Psoas muscle (tissue), 8 donors: ENCODE data around the gene PTPRG. TPM values are rescaled to one million over a fixed set of nuclear protein-coding genes. Genes with fewer than 3 reads are reported as not detected.

Experiments used
- ATAC-seq, 4 donors: fragments of 200-7000 bp; cut with Tn5 transposase; one replicate each; pipeline ENCODE4 v1.9.1; 2020; ENCODE audit warnings: moderate library complexity in 3 of 4, mild to moderate bottlenecking in 2 of 4
- DNase-seq, 2 donors: peaks; one replicate each; pipeline ENCODE4 v3.0.0-alpha.2; 2020
- H3K27ac ChIP-seq: fragments of 200-600 bp; one replicate; pipeline ENCODE4 v1.8.0; 2022
- H3K27me3 ChIP-seq, 3 donors: fragments of 200-600 bp in 1 of 3; one replicate each; pipeline versions ENCODE4 v1.6.1 to v1.8.0; 2013 to 2022; ENCODE audit warnings: low read length in 2 of 3, mild to moderate bottlenecking in 2 of 3, moderate library complexity in 1 of 3; ENCODE audit not compliant: insufficient read depth in 3 of 3
- H3K36me3 ChIP-seq, 2 donors: fragments of 200-600 bp in 1 of 2; one replicate each; pipeline versions ENCODE4 v1.6.1 to v1.8.0; 2013 to 2022; ENCODE audit warnings: low read depth in 1 of 2, mild to moderate bottlenecking in 1 of 2, moderate library complexity in 1 of 2; ENCODE audit not compliant: insufficient read depth in 1 of 2
- H3K4me1 ChIP-seq: fragments of 200-600 bp; one replicate; pipeline ENCODE4 v1.8.0; 2022
- H3K4me3 ChIP-seq: fragments of 200-600 bp; one replicate; pipeline ENCODE4 v1.8.0; 2022; ENCODE audit warnings: mild to moderate bottlenecking
- H3K9me3 ChIP-seq: fragments of 200-600 bp; one replicate; pipeline ENCODE4 v1.8.0; 2022
- WGBS, 3 donors: extraction: QIAGEN DNeasy Blood & Tissue Kit; methylation state at CpG; one replicate each; pipeline versions ENCODE4 v1.1.6 to v1.1.7; 2013; 5-methylcytosine and 5-hydroxymethylcytosine counted together
- intact Hi-C, 2 donors: fragments of 100-400 bp; cut with DNase I; formaldehyde crosslinking; loops; one replicate each; pipeline versions ENCODE4 v1.11.0 to v1.14.2; 2022
- polyA plus RNA-seq, 3 donors: library from polyadenylated mRNA; stranded (reverse); fragments of 200-250 nt; gene quantifications; one replicate each; pipeline ENCODE4 v1.2.3, GENCODE V29; 2013
- total RNA-seq, 4 donors: library from RNA; stranded (reverse); fragmentation: NEBNext Ultra II Directional in 2 of 4; extraction: Animal tissue kit (Norgen Biotek cat#: 25700) in 2 of 4; gene quantifications; one replicate each; pipeline versions ENCODE4 v1.2.1 to v1.2.4, GENCODE V29; 2021 to 2023
- TF ChIP-seq, protein P1 (sequence below): fragments of 200-600 bp; IDR thresholded peaks from one replicate; pipeline ENCODE4 v1.8.0; 2022; ENCODE audit warnings: antibody characterized with exemption
- donor health status: healthy with polysubstance abuse.
- donor health status: DM: no; HTN: no; CAD: no; lungs with moderate emphysema.
- donor health status: Bipolar disorder and iron deficiency.
- donor health status: healthy.
- donor health status: DM: yes; HTN: yes; CAD: no.
- donor health status: DM: no; HTN: no; CAD: no.
- donor health status: DM: no; HTN: no; CAD: no.
- donor health status: DM: yes; HTN: yes; CAD: no.

Gene PTPRG
- total and polyA plus RNA-seq, 7 donors = 4.5 to 29.5 (median 12.6) TPM

GRCh38 chr3:61687663-61688306 is 126.4 kb downstream of the PTPRG start:
- WGBS, 3 donors = 53 to 68% (median 62%) methylated on average over 5 of the region's 5 CpGs
- DNase-seq (no peak), ATAC-seq (peak in 3 of 4 donors; percentile 34 to 56 (median 53))
- Histone ChIP-seq H3K36me3 (no peaks in the 10 kb centered on the region), H3K4me1 (peaks cover 42% of the 10 kb centered on the region), H3K27ac (no peak overlapping the region), H3K27me3 (no peaks in the 10 kb centered on the region), H3K9me3 (no peaks in the 10 kb centered on the region), H3K4me3 (no peak overlapping the region)
- intact Hi-C loops = loop anchor here in 1 of 2 donors (10.0 kb wide), 1 partner anchor 123 kb away; the partner anchor contains the start of gene PTPRG
- TF ChIP-seq, protein P1, sequence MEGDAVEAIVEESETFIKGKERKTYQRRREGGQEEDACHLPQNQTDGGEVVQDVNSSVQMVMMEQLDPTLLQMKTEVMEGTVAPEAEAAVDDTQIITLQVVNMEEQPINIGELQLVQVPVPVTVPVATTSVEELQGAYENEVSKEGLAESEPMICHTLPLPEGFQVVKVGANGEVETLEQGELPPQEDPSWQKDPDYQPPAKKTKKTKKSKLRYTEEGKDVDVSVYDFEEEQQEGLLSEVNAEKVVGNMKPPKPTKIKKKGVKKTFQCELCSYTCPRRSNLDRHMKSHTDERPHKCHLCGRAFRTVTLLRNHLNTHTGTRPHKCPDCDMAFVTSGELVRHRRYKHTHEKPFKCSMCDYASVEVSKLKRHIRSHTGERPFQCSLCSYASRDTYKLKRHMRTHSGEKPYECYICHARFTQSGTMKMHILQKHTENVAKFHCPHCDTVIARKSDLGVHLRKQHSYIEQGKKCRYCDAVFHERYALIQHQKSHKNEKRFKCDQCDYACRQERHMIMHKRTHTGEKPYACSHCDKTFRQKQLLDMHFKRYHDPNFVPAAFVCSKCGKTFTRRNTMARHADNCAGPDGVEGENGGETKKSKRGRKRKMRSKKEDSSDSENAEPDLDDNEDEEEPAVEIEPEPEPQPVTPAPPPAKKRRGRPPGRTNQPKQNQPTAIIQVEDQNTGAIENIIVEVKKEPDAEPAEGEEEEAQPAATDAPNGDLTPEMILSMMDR = no peak

GRCh38 chr3:61688307-61688984 is 127.1 kb downstream of the PTPRG start:
- DNase-seq = no peak
- H3K36me3 ChIP-seq = no peaks in the 10 kb centered on the region
- H3K9me3 ChIP-seq = no peaks in the 10 kb centered on the region
- 64 to 71% (median 65%) methylated on average over 13 of the region's 13 CpGs for WGBS, 3 donors
- ATAC-seq = peak in 2 of 4 donors; percentile 10
- H3K27ac ChIP-seq = no peak overlapping the region
- peaks cover 36% of the 10 kb centered on the region for H3K4me1 ChIP-seq
- H3K4me3 ChIP-seq = no peak overlapping the region
- intact Hi-C loops = loop anchor here in 1 of 2 donors (10.0 kb wide), 1 partner anchor 124 kb away; the partner anchor contains the start of gene PTPRG
- TF ChIP-seq, protein P1 = no peak
- no peaks in the 10 kb centered on the region for H3K27me3 ChIP-seq

GRCh38 chr3:61690016-61690415 is 128.6 kb downstream of the PTPRG start:
- H3K27ac ChIP-seq = no peak overlapping the region
- ATAC-seq (no peak), DNase-seq (no peak)
- peaks cover 22% of the 10 kb centered on the region for H3K4me1 ChIP-seq
- intact Hi-C loops = no loop called here
- WGBS, 3 donors = 81 to 96% (median 96%) methylated on average over 5 of the region's 5 CpGs
- H3K4me3 ChIP-seq = no peak overlapping the region
- H3K27me3 ChIP-seq = no peaks in the 10 kb centered on the region
- TF ChIP-seq, protein P1 = no peak
- no peaks in the 10 kb centered on the region for H3K36me3 ChIP-seq
- no peaks in the 10 kb centered on the region for H3K9me3 ChIP-seq

DNA sequence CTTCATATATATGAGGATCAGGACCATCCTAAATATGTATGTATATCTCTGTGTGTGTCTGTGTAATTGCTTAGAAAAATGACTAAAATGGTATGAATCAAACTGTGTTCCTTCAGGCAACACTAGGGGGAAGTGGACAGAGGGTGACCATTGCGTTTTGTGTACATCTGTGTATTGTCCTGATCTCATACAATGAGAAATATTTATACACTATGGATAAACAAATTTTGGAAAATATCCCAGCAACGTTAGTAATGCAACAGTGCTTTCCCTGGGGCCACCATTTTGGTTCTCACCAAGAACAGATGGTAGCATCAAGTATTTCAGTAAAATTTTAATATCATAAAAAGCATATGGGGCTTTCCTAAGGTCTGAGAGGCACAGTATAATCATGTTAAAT is 130.1 kb downstream of the PTPRG start:
- Histone ChIP-seq H3K4me1 (peaks cover 13% of the 10 kb centered on the region), H3K27me3 (no peaks in the 10 kb centered on the region), H3K4me3 (no peak overlapping the region), H3K27ac (no peak overlapping the region), H3K9me3 (no peaks in the 10 kb centered on the region), H3K36me3 (no peaks in the 10 kb centered on the region)
- intact Hi-C loops = no loop called here
- ATAC-seq = no peak
- no peak for DNase-seq
- TF ChIP-seq, protein P1 = no peak
- WGBS, 3 donors = 79 to 87% (median 84%) methylated on average over 2 of the region's 2 CpGs
